ENCODE measurements around the gene PIGK. TPM values are rescaled to one million over a fixed set of nuclear protein-coding genes. Genes with fewer than 3 reads are reported as not detected.
"Not testable (repeated sequence)": the region's sequence is repeated elsewhere in the genome, so short reads cannot be mapped to it uniquely, and the experiment has no call there.

Gene PIGK
- total RNA-seq, 2 donors from 2014 or later: 10.3 to 20.6 TPM

- ATAC-seq (replicated peaks): no peak
- Mint-ChIP-seq H3K27ac (no peak overlapping the region), H3K9me3 (no peaks in the 10 kb centered on the region), H3K4me1 (peaks cover 26% of the 10 kb centered on the region), H3K4me3 (peak overlapping the region; percentile 95), H3K27me3 (no peaks in the 10 kb centered on the region), H3K36me3 (ENCODE audit: low read depth) (peaks cover 14% of the 10 kb centered on the region)
These were observed 1.6 kb upstream of the PIGK start for GRCh38 chr1:77220687-77221463.

- Mint-ChIP-seq H3K27me3 (no peaks in the 10 kb centered on the region), H3K27ac (peak overlapping the region; percentile 95), H3K9me3 (no peaks in the 10 kb centered on the region), H3K4me1 (peaks cover 41% of the 10 kb centered on the region), H3K36me3 (ENCODE audit: low read depth) (peaks cover 14% of the 10 kb centered on the region), H3K4me3 (peak overlapping the region; percentile 95)
- ATAC-seq (replicated peaks): peak; percentile 43
These were observed 609 bp downstream of the PIGK start for GRCh38 chr1:77218477-77219165.

- not testable (repeated sequence) for H3K27me3 Mint-ChIP-seq; H3K4me3 Mint-ChIP-seq; ATAC-seq (replicated peaks); H3K27ac Mint-ChIP-seq; H3K9me3 Mint-ChIP-seq; H3K4me1 Mint-ChIP-seq
- peaks cover 29% of the 10 kb centered on the region for H3K36me3 Mint-ChIP-seq (ENCODE audit: low read depth)
These were observed 15.2 kb downstream of the PIGK start for GRCh38 chr1:77204043-77204442.

- no peak overlapping the region for H3K4me3 Mint-ChIP-seq
- peaks cover 8% of the 10 kb centered on the region for H3K4me1 Mint-ChIP-seq
- H3K9me3 Mint-ChIP-seq: no peaks in the 10 kb centered on the region
- no peaks in the 10 kb centered on the region for H3K27me3 Mint-ChIP-seq
- no peak overlapping the region for H3K27ac Mint-ChIP-seq
- peaks cover 25% of the 10 kb centered on the region for H3K36me3 Mint-ChIP-seq (ENCODE audit: low read depth)
- no peak for ATAC-seq (replicated peaks)
These were observed 16.5 kb downstream of the PIGK start for GRCh38 chr1:77202751-77203150.

GRCh38 chr1:77200806-77201205 lies 18.4 kb downstream of the PIGK start:
- Mint-ChIP-seq H3K27ac (no peak overlapping the region), H3K27me3 (no peaks in the 10 kb centered on the region), H3K4me1 (peaks cover 8% of the 10 kb centered on the region), H3K36me3 (ENCODE audit: low read depth) (peaks cover 29% of the 10 kb centered on the region), H3K4me3 (no peak overlapping the region), H3K9me3 (no peaks in the 10 kb centered on the region)
- no peak for ATAC-seq (replicated peaks)

GRCh38 chr1:77200293-77200692 lies 18.9 kb downstream of the PIGK start:
- ATAC-seq (replicated peaks): no peak
- Mint-ChIP-seq H3K36me3 (ENCODE audit: low read depth) (peaks cover 24% of the 10 kb centered on the region), H3K4me3 (no peak overlapping the region), H3K27ac (no peak overlapping the region), H3K27me3 (no peaks in the 10 kb centered on the region), H3K9me3 (no peaks in the 10 kb centered on the region), H3K4me1 (peaks cover 8% of the 10 kb centered on the region)

GRCh38 chr1:77197351-77197750 lies 21.9 kb downstream of the PIGK start:
- ATAC-seq (replicated peaks): no peak
- no peaks in the 10 kb centered on the region for H3K27me3 Mint-ChIP-seq
- no peaks in the 10 kb centered on the region for H3K9me3 Mint-ChIP-seq

GRCh38 chr1:77193951-77194350 lies 25.3 kb downstream of the PIGK start:
- H3K4me1 Mint-ChIP-seq: no peaks in the 10 kb centered on the region
- no peaks in the 10 kb centered on the region for H3K9me3 Mint-ChIP-seq
- no peak overlapping the region for H3K4me3 Mint-ChIP-seq
- H3K36me3 Mint-ChIP-seq (ENCODE audit: low read depth): peaks cover 22% of the 10 kb centered on the region
- no peak for ATAC-seq (replicated peaks)
- H3K27me3 Mint-ChIP-seq: no peaks in the 10 kb centered on the region
- H3K27ac Mint-ChIP-seq: no peak overlapping the region

More at GRCh38 chr1:77197351-77197750, 21.9 kb downstream of the PIGK start:
- H3K27ac Mint-ChIP-seq: no peak overlapping the region
- no peak overlapping the region for H3K4me3 Mint-ChIP-seq
- H3K4me1 Mint-ChIP-seq: peaks cover 7% of the 10 kb centered on the region
- H3K36me3 Mint-ChIP-seq (ENCODE audit: low read depth): peaks cover 19% of the 10 kb centered on the region

- Mint-ChIP-seq H3K9me3 (no peaks in the 10 kb centered on the region), H3K4me1 (no peaks in the 10 kb centered on the region), H3K36me3 (ENCODE audit: low read depth) (peaks cover 10% of the 10 kb centered on the region), H3K27ac (no peak overlapping the region), H3K4me3 (no peak overlapping the region), H3K27me3 (no peaks in the 10 kb centered on the region)
- ATAC-seq (replicated peaks): no peak
These were observed 30.5 kb downstream of the PIGK start for GRCh38 chr1:77188770-77189169.

- not testable (repeated sequence) for H3K9me3 Mint-ChIP-seq; H3K4me1 Mint-ChIP-seq; H3K4me3 Mint-ChIP-seq; ATAC-seq (replicated peaks); H3K27ac Mint-ChIP-seq; H3K27me3 Mint-ChIP-seq
- H3K36me3 Mint-ChIP-seq (ENCODE audit: low read depth): peaks cover 10% of the 10 kb centered on the region
These were observed 32.3 kb downstream of the PIGK start for GRCh38 chr1:77186907-77187306.

GRCh38 chr1:77182083-77182482 lies 37.1 kb downstream of the PIGK start:
- Mint-ChIP-seq H3K4me3 (no peak overlapping the region), H3K4me1 (no peaks in the 10 kb centered on the region), H3K27me3 (no peaks in the 10 kb centered on the region), H3K27ac (no peak overlapping the region), H3K9me3 (peaks cover 5% of the 10 kb centered on the region), H3K36me3 (ENCODE audit: low read depth) (peaks cover 7% of the 10 kb centered on the region)
- no peak for ATAC-seq (replicated peaks)

- Mint-ChIP-seq H3K9me3 (peaks cover 8% of the 10 kb centered on the region), H3K27ac (no peak overlapping the region), H3K36me3 (ENCODE audit: low read depth) (peaks cover 7% of the 10 kb centered on the region), H3K4me3 (no peak overlapping the region), H3K27me3 (no peaks in the 10 kb centered on the region), H3K4me1 (no peaks in the 10 kb centered on the region)
- ATAC-seq (replicated peaks): no peak
These were observed 39.6 kb downstream of the PIGK start for GRCh38 chr1:77179632-77180031.

GRCh38 chr1:77175230-77175844 lies 43.9 kb downstream of the PIGK start:
- Mint-ChIP-seq H3K4me3 (no peak overlapping the region), H3K36me3 (ENCODE audit: low read depth) (peaks cover 7% of the 10 kb centered on the region), H3K27me3 (no peaks in the 10 kb centered on the region), H3K9me3 (peaks cover 9% of the 10 kb centered on the region), H3K4me1 (peaks cover 3% of the 10 kb centered on the region), H3K27ac (no peak overlapping the region)
- no peak for ATAC-seq (replicated peaks)

GRCh38 chr1:77170687-77171086 lies 48.5 kb downstream of the PIGK start:
- Mint-ChIP-seq H3K27ac (no peak overlapping the region), H3K27me3 (no peaks in the 10 kb centered on the region), H3K4me1 (peaks cover 10% of the 10 kb centered on the region), H3K9me3 (peaks cover 4% of the 10 kb centered on the region), H3K4me3 (no peak overlapping the region), H3K36me3 (ENCODE audit: low read depth) (peaks cover 10% of the 10 kb centered on the region)
- ATAC-seq (replicated peaks): no peak

- Mint-ChIP-seq H3K9me3 (no peaks in the 10 kb centered on the region), H3K4me1 (peaks cover 10% of the 10 kb centered on the region), H3K27ac (no peak overlapping the region), H3K4me3 (no peak overlapping the region), H3K36me3 (ENCODE audit: low read depth) (peaks cover 25% of the 10 kb centered on the region), H3K27me3 (no peaks in the 10 kb centered on the region)
- ATAC-seq (replicated peaks): no peak
These were observed 50.9 kb downstream of the PIGK start for GRCh38 chr1:77168358-77168757.
